M059J (cell line): ENCODE measurements around the gene DNAJC16. TPM values are rescaled to one million over a fixed set of nuclear protein-coding genes. Genes with fewer than 3 reads are reported as not detected.

Experiments used
- DNase-seq: peaks from one replicate; pipeline ENCODE4 v3.0.0-alpha.2; 2012; ENCODE audit warnings: low read depth
- total RNA-seq: library from RNA; depleted of rRNA; stranded (reverse); fragments of >200 nt; shearing (Covaris generic); gene quantifications from 2 replicates; pipeline ENCODE4 v1.2.3, GENCODE V29; 2014

DNAJC16 gene
- total RNA-seq, 1 experiment from 2014 or later = 17.6 TPM

- DNase-seq = peak; percentile 17
Measured at GRCh38 chr1:15540186-15540585, 13.5 kb downstream of the DNAJC16 start.

DNA sequence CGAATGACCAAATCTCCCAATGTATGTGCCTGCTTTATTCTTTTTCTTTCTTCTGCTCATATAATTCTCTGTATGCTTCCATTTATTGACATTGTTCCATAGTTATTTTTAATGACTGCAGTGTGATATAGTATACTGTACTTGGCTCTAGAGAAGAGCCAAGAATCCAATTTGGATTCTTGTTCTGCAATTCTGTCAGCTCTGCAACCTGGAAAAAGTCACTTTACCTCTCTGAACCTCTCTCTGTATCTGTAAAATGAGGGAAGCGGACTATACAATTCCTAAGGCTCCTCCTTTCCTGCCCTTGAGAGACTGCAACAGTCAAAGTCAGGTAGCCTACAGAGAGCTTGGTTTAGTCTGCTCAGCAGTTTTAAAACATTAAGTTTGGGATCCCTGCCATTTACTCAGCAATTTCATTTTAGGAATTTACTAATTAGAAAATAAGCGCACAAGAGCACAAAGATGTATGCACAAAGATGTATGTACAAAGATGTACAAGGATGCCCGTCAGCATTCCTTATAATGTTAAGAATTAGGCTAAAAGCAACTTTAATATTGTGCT lies 14.7 kb downstream of the DNAJC16 start:
- DNase-seq = no peak

GRCh38 chr1:15542388-15543250 lies 16.0 kb downstream of the DNAJC16 start:
- DNase-seq = no peak

GRCh38 chr1:15543251-15543588 lies 16.6 kb downstream of the DNAJC16 start:
- DNase-seq = no peak

DNA sequence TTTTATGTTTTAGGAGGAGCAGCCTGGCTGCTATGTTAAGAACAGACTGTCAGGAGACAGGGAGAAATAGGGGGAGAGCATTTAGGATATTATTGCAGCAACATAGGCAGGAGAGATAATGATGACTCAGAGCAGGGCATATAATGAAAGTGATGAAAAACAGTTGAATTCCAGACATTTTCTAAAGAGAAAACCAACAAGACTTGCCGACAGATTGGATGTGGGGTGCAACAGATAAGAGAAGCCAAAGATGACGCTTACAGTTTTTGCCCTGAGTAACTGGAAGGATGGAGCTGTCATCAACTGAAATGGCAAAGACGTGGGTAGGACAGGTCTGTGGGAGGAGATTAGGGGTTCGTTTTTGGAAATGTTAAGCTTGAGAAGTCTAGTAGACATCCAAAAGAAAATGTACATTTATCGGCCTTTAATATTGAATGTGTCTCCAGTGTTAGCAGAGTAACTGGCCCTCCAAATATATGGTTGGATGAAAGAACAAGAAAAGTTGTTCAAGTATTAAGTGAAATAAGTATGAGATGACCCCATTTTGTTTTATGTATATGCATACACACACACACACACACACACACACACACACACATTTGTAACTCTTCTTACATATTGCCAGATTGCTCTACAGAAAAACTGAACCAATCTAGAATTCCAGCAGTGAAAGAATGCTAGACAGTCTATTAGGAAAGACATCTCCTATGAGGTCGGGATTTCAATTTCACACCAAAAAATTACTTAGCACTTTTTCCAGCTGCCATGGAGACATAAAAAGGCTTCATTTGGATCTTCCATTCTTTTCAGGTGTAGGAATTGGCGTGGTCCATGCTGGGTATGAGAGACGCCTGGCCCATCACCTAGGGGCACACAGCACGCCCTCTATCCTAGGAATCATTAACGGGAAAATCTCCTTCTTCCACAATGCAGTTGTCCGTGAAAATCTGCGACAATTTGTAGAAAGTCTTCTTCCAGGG lies 17.2 kb downstream of the DNAJC16 start:
- DNase-seq = no peak

GRCh38 chr1:15546641-15547040 lies 20.0 kb downstream of the DNAJC16 start:
- DNase-seq = no peak

DNA sequence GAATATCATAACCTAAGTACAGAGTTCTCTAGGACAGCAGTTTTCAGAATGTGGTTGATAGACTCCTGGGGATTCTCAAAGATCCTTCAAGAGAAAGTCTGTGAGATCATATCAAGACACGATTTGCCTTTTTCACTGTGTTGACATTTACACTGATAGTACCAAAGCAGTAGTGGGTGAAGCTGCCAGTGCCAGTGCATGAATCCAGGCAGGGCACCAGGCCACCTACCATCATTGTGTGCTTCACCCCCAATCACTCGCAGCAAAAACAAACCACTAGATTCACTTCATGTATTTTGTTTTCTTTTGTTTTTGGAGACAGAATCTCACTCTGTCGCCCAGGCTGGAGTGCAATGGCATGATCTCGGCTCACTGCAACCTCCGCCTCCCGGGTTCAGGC lies 23.9 kb downstream of the DNAJC16 start:
- DNase-seq = no peak

- DNase-seq = no peak
Measured at GRCh38 chr1:15557008-15557407, 30.4 kb downstream of the DNAJC16 start.

- no peak for DNase-seq
Measured at GRCh38 chr1:15557594-15557993, 30.9 kb downstream of the DNAJC16 start.

GRCh38 chr1:15558516-15558915 lies 31.9 kb downstream of the DNAJC16 start:
- no peak for DNase-seq

DNA sequence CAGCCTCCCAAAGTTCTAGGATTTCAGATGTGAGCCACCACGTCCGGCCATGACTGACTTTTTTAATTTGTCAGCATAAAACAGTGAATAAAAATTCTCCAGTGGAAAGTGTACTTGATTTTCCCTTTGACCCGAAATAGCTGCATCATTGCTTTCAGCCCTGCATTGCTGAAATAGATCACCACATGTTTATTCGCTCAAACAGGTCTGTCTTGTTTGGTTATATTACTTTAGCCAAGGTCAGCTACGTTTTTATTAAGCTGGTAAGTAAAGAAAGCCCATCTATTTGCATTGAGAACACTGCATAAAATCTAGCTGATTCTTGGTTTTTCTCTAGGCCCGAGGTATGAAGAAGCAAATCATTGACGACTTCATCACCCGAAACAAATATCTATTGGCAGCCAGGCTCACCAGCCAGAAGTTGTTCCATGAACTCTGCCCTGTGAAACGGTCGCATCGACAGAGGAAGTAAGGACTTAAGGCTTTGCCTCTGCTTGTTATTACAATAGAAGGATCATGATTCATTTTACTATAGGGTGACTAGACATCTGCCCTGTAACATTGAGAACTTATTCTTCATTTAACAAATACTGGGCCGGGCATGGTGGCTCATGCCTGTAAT lies 32.7 kb downstream of the DNAJC16 start:
- no peak for DNase-seq

DNA sequence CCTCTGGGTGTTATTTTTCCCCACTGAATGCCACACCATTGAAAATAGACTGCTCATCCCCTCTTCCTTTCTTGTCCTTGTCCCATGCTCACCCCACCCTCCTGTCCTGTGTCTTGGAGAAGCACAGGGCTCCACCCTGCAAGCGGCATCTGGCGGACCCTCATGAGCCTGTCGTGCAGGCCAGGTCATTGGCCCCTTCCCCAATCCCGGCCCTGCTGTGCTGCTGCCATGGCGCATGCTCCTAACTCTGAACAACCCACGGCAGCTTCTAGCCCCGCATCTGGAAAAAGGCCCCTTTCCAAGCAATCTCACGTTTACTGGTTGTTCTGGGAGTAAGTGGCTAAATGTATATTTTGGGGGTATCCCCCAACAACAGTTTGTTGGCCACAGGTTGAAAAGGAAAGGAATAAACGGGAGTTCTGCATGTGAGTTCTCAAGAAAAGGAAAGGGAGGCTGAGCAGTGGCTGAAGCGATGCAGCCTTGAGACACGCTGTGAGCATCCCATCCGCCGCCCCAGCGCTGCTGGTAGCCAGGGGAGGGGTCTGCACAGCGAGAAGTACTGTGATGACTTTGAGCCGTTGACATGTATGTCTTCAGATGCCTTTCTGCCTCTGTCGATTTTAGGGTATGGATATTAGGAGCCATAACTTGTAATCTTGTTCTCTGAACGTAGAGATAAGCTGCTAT lies 41.9 kb downstream of the DNAJC16 start:
- no peak for DNase-seq

DNA sequence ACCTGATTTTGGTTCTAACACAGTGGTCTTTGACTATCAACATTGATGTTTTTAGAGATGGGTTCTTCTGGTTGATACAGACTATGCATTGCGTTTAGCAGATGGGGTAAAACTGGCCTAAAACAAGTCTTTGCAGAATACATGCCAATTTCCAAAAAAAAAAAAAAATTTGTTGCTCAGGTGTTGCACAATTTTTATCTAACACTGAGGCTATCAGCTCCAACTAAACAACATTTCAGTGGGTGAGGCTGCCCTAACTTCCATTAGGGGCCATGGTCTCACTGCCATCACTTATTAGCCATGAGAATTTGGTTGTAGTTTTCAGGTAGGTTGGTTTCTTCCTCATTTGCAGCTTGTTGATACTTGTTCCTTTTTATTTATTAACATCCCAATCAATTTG lies 44.2 kb downstream of the DNAJC16 start:
- no peak for DNase-seq

DNA sequence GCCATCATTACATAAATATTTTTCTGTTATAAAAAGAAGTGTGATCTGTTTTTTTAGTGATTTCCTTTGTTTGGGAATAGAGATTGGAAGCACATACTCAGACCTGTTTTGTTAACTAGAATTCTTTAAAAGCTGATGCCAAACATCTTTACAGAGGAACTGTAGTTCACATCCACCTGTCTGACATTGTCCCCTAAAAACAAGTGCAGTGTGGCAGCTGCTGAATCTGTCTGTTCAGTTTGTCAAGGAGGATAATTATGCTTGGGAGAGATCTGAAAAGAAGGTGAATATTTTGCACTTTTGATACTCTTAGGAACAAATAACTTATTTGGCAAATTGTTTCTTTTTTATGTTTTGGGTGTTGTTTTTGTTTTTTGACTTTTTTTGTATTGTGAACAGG lies 44.6 kb downstream of the DNAJC16 start:
- DNase-seq = no peak

GRCh38 chr1:15573477-15573876 lies 46.8 kb downstream of the DNAJC16 start:
- no peak for DNase-seq

GRCh38 chr1:15574741-15575140 lies 48.1 kb downstream of the DNAJC16 start:
- no peak for DNase-seq

DNA sequence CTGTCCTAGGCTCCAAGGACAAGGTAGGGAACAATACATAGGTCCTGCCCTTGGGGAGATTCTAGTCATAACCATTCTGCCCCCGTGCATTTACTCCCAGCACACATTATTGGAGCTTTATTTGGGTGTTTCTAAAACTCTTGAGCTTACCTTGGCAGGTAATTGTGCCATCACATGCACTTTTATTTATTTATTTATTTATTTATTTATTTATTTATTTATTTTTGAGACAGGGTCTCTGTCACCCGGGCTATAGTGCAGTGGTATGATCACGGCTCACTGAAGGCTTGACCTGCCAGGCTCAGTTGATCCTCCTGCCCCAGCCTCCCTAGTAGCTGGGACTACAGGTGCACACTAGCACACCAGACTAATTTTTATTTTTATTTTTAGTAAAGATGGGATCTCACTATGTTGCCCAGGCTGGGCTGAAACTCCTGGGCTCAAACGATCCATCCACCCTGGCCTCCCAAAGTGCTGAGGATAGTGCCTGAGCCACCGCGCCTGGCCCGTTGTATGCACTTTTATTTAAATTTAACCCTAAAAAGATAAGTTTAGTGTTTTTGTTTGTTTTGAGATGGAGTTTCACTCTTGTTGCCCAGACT lies 49.0 kb downstream of the DNAJC16 start:
- DNase-seq = no peak

- DNase-seq = peak; percentile 45
Measured at GRCh38 chr1:15577691-15578090, 51.0 kb downstream of the DNAJC16 start.

DNA sequence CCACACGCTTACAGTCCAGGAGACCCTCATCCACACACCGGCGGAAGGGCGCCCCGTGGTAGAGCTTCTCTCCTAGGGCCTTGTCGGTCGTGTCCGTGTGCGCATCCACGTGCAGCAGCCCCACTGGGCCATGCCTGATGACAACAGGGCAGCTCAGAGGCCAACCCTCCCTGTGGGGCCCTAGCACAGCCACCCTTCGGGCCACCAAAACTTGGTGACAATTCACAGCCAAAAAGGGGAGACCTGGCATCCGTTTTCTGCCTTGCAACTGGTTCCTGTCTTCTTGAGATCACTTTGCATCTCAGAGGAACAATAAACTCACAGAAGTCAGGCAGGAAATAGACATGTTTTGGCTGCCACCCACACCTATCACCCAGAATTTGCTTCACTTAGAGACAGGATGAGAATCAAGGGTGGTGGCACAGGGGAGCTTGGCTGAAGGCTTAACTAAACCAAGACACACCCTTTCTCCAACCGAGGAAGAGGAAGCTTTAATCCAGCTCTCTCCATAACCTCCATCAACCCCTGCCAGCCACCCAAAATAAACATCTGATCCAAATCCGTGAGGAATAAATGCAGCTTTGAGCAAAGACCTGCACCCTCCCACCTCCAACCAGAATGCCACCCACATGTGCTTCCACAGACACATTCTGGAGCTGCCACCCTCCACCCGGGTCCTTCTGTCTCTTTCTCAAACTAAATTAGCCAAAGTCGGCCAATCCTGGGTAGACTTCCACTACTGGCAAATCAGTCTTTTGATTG lies 52.5 kb downstream of the DNAJC16 start:
- no peak for DNase-seq

DNA sequence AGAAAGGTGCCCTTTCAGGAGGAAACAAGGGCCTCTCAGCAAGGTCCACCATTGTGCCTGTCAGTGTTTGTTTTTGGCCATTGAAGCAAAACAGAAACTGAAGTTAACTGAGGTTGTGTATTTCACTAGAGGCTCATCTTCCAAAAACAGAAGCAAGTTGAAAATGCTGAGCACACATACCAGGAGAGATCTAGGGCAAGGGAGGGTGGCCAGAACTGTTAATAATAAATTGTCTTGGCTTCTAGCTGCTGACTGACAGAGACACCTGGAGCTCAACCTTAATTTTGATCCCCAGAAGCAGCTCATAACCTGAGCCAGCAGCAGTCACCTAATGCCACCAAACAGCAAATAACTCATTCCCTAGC lies 53.0 kb downstream of the DNAJC16 start:
- no peak for DNase-seq
